ENCODE data around the gene MTA3.

DNA sequence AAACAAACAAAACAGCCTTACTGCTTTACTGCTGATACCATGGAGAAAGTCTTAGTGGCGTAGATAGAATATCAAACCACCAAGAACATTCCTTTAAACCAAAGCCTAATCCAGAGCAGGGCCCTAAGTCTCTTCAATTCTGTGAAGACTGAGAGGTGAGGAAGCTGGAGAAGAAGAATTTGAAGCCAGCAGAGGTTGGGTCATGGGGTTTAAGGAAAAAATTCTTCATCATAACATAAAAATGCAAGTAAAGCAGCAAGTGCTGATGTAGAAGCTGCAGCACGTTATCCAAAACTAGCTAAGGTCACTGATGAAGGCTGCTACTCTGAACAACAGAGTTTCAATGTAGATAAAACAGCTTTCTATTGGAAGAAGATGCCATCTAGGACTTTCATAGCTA lies 77.1 kb downstream of the MTA3 start:
- TF ChIP-seq POLR2A (IDR thresholded peaks at IDR 0.05) (no peak), CTCF (IDR thresholded peaks at IDR 0.05) (no peak), POLR2AphosphoS5 (IDR thresholded peaks at IDR 0.05) (no peak), EP300 (IDR thresholded peaks at IDR 0.05; ENCODE audit: low read depth) (no peak)

Measured in transverse colon (tissue), 4 donors.